C4-2B (cell line): ENCODE measurements around the gene ADCY6.
A peak's percentile ranks its signal among the peaks of the same experiment; 100 is the strongest.

Experiments used
- H3K27ac ChIP-seq: fragments of 450-650 bp; 2 replicates; pipeline ENCODE4 v1.5.1; 2017
- ZFX ChIP-seq: fragments of 450-650 bp; IDR thresholded peaks from 2 replicates; pipeline ENCODE4 v1.6.1; 2017
- TF ChIP-seq, protein P1 (sequence below): fragments of 450-650 bp; conservative IDR thresholded peaks from 2 replicates; pipeline ENCODE4 v1.5.1; 2017; ENCODE audit warnings: mild to moderate bottlenecking

The ADCY6 gene

GRCh38 chr12:48793696-48794095 lies 4.8 kb upstream of the ADCY6 start:
- TF ChIP-seq ZFX = no peak
- no peak overlapping the region for H3K27ac ChIP-seq

GRCh38 chr12:48789858-48790326 lies 1.0 kb upstream of the ADCY6 start:
- H3K27ac ChIP-seq = peak overlapping the region; percentile 96
- TF ChIP-seq, protein P1, sequence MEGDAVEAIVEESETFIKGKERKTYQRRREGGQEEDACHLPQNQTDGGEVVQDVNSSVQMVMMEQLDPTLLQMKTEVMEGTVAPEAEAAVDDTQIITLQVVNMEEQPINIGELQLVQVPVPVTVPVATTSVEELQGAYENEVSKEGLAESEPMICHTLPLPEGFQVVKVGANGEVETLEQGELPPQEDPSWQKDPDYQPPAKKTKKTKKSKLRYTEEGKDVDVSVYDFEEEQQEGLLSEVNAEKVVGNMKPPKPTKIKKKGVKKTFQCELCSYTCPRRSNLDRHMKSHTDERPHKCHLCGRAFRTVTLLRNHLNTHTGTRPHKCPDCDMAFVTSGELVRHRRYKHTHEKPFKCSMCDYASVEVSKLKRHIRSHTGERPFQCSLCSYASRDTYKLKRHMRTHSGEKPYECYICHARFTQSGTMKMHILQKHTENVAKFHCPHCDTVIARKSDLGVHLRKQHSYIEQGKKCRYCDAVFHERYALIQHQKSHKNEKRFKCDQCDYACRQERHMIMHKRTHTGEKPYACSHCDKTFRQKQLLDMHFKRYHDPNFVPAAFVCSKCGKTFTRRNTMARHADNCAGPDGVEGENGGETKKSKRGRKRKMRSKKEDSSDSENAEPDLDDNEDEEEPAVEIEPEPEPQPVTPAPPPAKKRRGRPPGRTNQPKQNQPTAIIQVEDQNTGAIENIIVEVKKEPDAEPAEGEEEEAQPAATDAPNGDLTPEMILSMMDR = no peak
- no peak for TF ChIP-seq ZFX

GRCh38 chr12:48788524-48788853 lies 400 bp downstream of the ADCY6 start:
- TF ChIP-seq ZFX = no peak
- TF ChIP-seq, protein P1 = no peak
- peak overlapping the region; percentile 96 for H3K27ac ChIP-seq

- TF ChIP-seq ZFX = no peak
- TF ChIP-seq, protein P1 = no peak
- H3K27ac ChIP-seq = peak overlapping the region; percentile 96
These were observed 932 bp downstream of the ADCY6 start for GRCh38 chr12:48787791-48788523.

DNA sequence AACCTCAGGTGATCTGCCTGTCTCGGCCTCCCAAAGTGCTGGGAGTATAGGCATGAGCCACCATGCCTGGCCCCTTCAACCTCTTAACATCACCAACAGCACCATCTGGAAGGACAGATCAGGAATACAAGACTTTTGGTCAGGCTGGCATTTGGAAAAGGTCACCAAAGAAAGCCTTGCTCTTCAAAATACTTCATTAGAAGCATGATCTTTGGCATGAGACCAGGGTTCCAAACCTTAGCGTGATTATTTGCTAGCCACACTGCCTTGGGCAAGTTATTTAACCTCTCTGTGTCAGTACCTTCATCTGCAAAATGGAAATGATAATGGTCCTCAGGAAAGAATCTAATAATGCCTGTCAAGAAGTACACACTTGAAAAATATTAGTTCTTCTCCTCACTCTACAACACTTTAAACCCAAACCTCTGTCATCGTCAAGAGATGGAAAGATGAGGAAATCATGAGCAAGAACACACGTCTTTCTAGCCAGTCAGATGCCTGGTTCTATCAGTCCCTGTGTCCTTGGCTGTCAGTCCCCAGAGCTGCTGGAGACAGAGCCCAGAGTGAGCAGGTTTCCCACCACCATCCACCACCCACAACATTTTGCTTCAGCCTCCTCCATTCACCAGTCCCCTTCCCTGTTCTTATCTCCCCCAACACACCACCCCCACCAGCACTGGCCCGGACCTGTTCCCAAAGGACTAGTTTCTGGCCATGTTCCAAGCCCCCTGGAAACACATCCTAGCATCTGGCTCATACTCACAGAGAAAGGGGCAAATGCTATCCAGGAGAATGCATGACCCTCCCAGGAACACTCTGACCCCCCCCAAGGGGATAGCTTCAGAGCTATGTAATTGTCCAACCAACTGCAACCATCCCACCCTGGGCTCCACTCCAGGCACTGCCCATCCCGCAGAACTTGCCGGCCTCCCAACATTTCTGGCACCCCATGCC lies 2.0 kb downstream of the ADCY6 start:
- peak overlapping the region; percentile 96; the same call in 1 of the 2 replicates for H3K27ac ChIP-seq
- TF ChIP-seq, protein P1 = no peak
- no peak for TF ChIP-seq ZFX

GRCh38 chr12:48783432-48783831 lies 5.5 kb downstream of the ADCY6 start:
- H3K27ac ChIP-seq = no peak overlapping the region
- TF ChIP-seq, protein P1 = no peak
- no peak for TF ChIP-seq ZFX

DNA sequence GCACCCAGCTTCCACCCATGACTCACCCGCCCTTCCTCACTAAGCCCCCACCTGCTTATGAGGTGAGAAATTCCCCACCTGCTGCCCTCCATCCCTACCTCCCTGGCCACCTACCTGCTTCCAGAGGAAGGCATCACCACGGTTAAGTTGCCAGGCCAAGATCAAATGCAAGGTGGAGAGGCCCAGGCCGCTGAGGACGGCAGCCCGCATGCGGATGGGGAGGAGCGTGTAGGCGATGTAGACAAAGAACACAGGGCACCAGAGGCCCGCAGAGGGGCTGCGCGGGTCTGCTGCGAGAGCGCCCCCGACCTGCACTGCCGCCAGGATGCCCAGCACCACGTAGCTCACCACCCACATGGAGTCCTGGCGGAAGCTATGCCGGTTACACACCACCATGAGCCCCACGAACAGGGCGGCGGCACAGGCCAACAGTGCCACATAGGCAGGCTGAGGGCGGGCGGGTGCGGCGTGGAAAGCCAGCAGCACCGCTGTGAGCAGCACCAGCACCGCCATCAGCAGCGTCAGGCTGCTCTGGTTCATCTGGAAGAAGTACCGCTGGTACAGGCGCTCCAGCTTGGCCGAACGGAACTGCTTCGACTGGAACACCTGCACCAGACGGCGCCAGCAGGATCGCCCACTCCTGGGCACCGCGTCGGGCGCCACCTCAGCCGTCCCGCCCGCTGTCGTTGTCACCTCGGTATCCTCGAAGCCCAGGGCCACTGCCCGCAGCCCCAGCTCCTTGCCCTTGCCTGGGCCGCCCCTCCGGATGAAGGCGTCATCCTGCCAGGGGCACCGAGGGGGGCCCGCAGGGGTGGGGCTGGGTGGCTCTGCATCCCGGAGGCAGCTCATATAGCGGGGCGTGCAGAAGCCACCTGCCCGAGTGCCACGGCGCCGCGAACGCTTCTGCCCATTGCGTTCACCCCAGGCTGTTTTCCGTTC lies 6.2 kb downstream of the ADCY6 start:
- no peak overlapping the region; the same call in 1 of the 2 replicates for H3K27ac ChIP-seq
- no peak for TF ChIP-seq ZFX
- TF ChIP-seq, protein P1 = no peak
